GM19043 (cell line): ENCODE results near the gene CNTNAP2.
"Not testable (repeated sequence)": the region's sequence is repeated elsewhere in the genome, so short reads cannot be mapped to it uniquely, and the experiment has no call there.

Experiments
- ATAC-seq: cut with Tn5 transposase; IDR thresholded peaks from one replicate; pipeline ENCODE4 v1.9.1; 2021; ENCODE audit warnings: low read depth; ENCODE audit not compliant: unreplicated experiment

Gene CNTNAP2

GRCh38 chr7:148463210-148463609, 2346.6 kb downstream of the CNTNAP2 start:
- ATAC-seq: no peak

- ATAC-seq: no peak
These were observed 2348.3 kb downstream of the CNTNAP2 start for GRCh38 chr7:148464947-148465346.

GRCh38 chr7:148465441-148465840, 2348.8 kb downstream of the CNTNAP2 start:
- ATAC-seq: not testable (repeated sequence)

- ATAC-seq: no peak
These were observed 2349.5 kb downstream of the CNTNAP2 start for GRCh38 chr7:148466120-148466519.

GRCh38 chr7:148468700-148469098, 2352.1 kb downstream of the CNTNAP2 start:
- ATAC-seq: no peak
